CMK (cell line): Measurements from ENCODE around the gene FIBCD1.

ENCODE experiments used
- DNase-seq: peaks from one replicate; pipeline ENCODE4 v3.0.0-alpha.2; 2010; ENCODE audit warnings: low read depth

The FIBCD1 gene

GRCh38 chr9:130954317-130954716, 15.3 kb upstream of the FIBCD1 start:
- no peak for DNase-seq

- no peak for DNase-seq
Observed at GRCh38 chr9:130952065-130952762, 13.2 kb upstream of the FIBCD1 start.

- DNase-seq, result no peak
Observed at GRCh38 chr9:130950039-130950311, 10.9 kb upstream of the FIBCD1 start.

- no peak for DNase-seq
Observed at GRCh38 chr9:130949188-130950038, 10.4 kb upstream of the FIBCD1 start.

GRCh38 chr9:130948266-130948665, 9.2 kb upstream of the FIBCD1 start:
- DNase-seq, result no peak

- no peak for DNase-seq
Observed at GRCh38 chr9:130947618-130948140, 8.6 kb upstream of the FIBCD1 start.

GRCh38 chr9:130946766-130947617, 7.9 kb upstream of the FIBCD1 start:
- DNase-seq, result no peak

- DNase-seq, result no peak
Observed at GRCh38 chr9:130945173-130945572, 6.1 kb upstream of the FIBCD1 start.

GRCh38 chr9:130944510-130945058, 5.5 kb upstream of the FIBCD1 start:
- DNase-seq, result no peak

- DNase-seq, result no peak
Observed at GRCh38 chr9:130943777-130944176, 4.7 kb upstream of the FIBCD1 start.

- no peak for DNase-seq
Observed at GRCh38 chr9:130943221-130943620, 4.2 kb upstream of the FIBCD1 start.

GRCh38 chr9:130942679-130943078, 3.6 kb upstream of the FIBCD1 start:
- DNase-seq, result no peak

- no peak for DNase-seq
Observed at GRCh38 chr9:130942084-130942483, 3.0 kb upstream of the FIBCD1 start.

GRCh38 chr9:130940693-130941576, 1.9 kb upstream of the FIBCD1 start:
- DNase-seq, result no peak

- no peak for DNase-seq
Observed at GRCh38 chr9:130940027-130940549, 1.0 kb upstream of the FIBCD1 start.

GRCh38 chr9:130939405-130940026, 469 bp upstream of the FIBCD1 start:
- DNase-seq, result no peak

- no peak for DNase-seq
Observed at GRCh38 chr9:130938184-130938651, 829 bp downstream of the FIBCD1 start.

GRCh38 chr9:130937146-130938076, 1.6 kb downstream of the FIBCD1 start:
- no peak for DNase-seq
